ENCODE measurements around the gene GTSE1.

GTSE1 gene

DNA sequence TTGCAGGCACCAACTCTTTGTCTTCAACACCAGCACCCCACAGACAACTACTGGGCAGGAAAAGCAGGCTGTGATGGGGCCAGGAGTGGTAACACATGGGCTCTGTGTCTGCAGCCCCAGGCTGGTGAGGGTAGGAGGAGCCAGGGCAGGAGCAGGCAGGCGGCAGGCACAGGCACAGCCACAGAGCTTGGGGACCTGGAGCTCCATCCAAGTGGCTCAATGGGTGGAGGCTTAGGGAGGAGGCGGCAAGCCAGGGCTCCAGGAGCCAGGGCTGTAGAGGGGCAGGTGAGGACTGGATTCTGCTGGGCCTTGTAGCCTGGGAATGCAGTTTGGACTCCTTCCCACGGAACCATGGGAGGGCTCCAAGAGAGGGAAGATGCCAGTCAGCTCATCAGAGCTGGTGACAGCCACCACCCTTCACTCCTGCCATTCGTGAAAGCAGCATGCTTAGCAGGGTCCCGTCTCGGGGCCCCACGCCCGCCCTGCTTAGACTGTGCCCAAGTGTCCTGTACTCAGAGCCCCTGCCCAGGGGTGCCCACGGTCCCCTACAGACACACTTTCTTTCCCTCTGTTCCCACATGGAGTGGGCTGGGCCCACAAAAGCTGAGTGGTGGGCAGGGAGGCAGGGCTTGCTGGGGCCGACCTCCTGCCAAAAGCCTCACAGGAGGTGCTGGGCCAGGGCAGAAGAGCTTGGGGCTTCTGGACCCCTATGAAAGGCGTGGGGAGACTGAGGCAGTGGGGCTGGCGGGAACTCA, 16.4 kb upstream of the GTSE1 start:
- Mint-ChIP-seq H3K27ac (peak overlapping the region; percentile 94 to 96), H3K27me3 (no peaks in the 10 kb centered on the region), H3K4me1 (ENCODE audit: low read depth in 2 of 2) (peaks cover 49 to 68% of the 10 kb centered on the region in 2 donors), H3K36me3 (ENCODE audit: insufficient read depth) (peaks cover 36% of the 10 kb centered on the region), H3K4me3 (peak overlapping the region; percentile 79 to 82), H3K9me3 (no peaks in the 10 kb centered on the region)
- no peak for ATAC-seq (replicated peaks)
- no peak for DNase-seq

DNA sequence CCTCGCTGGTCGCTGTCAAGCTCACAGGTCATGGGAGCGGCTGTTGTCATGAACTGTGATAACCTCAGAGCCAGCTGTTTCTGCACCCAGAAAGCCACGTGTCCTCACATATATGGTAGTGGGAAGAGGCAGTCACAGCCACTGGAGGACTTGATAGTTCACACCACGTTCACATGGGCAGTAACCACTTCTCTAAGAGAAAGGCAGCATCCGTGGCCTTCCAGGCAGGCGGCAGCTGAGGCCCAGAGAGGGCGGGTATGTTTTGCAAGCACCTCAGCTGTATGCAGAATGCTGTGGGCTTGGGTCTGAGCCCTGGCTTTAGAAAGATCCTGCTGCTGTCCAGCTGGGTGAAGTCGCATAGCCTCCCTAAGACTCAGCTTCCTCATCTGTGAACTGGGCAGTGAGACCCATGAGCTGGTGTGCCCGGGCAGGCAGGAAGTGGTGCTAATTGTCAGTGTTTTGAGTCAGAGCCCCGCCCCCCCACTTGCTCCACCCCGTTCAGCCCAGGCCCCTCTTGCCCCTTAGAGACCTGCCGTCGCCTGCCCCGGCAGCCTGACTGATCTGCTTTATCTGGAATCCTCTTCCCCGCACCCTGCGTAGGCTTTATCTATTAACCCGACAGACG, 15.6 kb upstream of the GTSE1 start:
- H3K27ac Mint-ChIP-seq = peak overlapping the region; percentile 94 to 96
- peak; percentile 61 to 65 (median 63) for DNase-seq
- peaks cover 42% of the 10 kb centered on the region for H3K36me3 Mint-ChIP-seq (ENCODE audit: insufficient read depth)
- H3K27me3 Mint-ChIP-seq = no peaks in the 10 kb centered on the region
- peak; percentile 97 for ATAC-seq (replicated peaks)
- H3K4me3 Mint-ChIP-seq = peak overlapping the region; percentile 79 to 82
- peaks cover 43 to 59% of the 10 kb centered on the region in 2 donors for H3K4me1 Mint-ChIP-seq (ENCODE audit: low read depth in 2 of 2)
- no peaks in the 10 kb centered on the region for H3K9me3 Mint-ChIP-seq

DNA sequence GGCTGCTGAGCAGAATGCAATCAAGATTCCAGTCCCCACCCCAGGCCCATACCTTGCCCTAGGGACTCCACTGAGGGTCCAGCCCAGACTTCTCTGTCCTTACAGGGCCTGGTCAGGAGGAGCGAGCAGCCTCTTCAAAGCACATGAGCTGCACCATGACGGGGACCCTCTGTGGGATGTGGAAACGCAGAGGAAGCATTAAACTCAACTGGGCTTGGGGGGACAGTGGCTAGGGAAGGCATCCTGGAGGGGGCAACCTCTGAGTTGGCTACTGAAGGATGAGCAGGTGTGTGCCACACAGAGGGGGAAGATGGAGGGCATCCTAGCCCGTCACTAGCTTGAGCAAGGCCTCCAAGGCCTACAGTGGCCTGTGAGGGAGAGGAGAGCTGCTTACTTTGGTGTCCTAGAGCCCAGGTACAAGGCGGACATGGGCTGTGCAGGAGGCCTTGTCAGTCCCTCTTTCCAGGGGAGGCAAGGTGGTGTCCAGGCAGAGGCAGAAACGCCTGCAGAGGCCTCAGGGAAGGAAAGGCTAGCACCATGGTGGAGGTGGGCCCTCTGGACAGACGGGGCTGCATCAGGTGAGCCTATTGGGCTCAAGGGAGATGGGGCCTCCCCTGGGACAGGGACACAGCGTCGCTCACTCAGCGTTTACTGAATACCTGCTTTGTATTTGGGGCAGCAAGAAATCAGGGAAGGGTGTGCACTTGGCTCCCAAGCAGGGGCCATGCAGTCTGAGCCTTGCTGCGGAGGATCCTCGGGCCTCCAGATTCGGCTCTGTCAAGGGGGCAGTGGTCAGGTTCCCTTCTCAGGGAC, 14.6 kb upstream of the GTSE1 start:
- no peak for DNase-seq
- ATAC-seq (replicated peaks) = no peak
- H3K36me3 Mint-ChIP-seq (ENCODE audit: insufficient read depth) = peaks cover 39% of the 10 kb centered on the region
- H3K27ac Mint-ChIP-seq = peak overlapping the region; percentile 94 to 96
- peak overlapping the region; percentile 79 to 82 for H3K4me3 Mint-ChIP-seq
- no peaks in the 10 kb centered on the region for H3K27me3 Mint-ChIP-seq
- peaks cover 43 to 56% of the 10 kb centered on the region in 2 donors for H3K4me1 Mint-ChIP-seq (ENCODE audit: low read depth in 2 of 2)
- no peaks in the 10 kb centered on the region for H3K9me3 Mint-ChIP-seq

- peak overlapping the region; percentile 97 to 99 for H3K27ac Mint-ChIP-seq
- no peak for DNase-seq
- no peaks in the 10 kb centered on the region for H3K9me3 Mint-ChIP-seq
- ATAC-seq (replicated peaks) = no peak
- no peaks in the 10 kb centered on the region for H3K27me3 Mint-ChIP-seq
- peaks cover 49 to 63% of the 10 kb centered on the region in 2 donors for H3K4me1 Mint-ChIP-seq (ENCODE audit: low read depth in 2 of 2)
- peaks cover 61% of the 10 kb centered on the region for H3K36me3 Mint-ChIP-seq (ENCODE audit: insufficient read depth)
- H3K4me3 Mint-ChIP-seq = peak overlapping the region in 1 of 2 donors; percentile 89
Observed at GRCh38 chr22:46286006-46286405, 10.7 kb upstream of the GTSE1 start.

GRCh38 chr22:46286941-46287872, 9.5 kb upstream of the GTSE1 start:
- Mint-ChIP-seq H3K4me1 (ENCODE audit: low read depth in 2 of 2) (peaks cover 39 to 53% of the 10 kb centered on the region in 2 donors), H3K9me3 (no peaks in the 10 kb centered on the region), H3K27ac (peak overlapping the region; percentile 97 to 99), H3K27me3 (no peaks in the 10 kb centered on the region), H3K36me3 (ENCODE audit: insufficient read depth) (peaks cover 65% of the 10 kb centered on the region), H3K4me3 (peak overlapping the region; percentile 79 to 89)
- no peak for DNase-seq
- no peak for ATAC-seq (replicated peaks)

DNA sequence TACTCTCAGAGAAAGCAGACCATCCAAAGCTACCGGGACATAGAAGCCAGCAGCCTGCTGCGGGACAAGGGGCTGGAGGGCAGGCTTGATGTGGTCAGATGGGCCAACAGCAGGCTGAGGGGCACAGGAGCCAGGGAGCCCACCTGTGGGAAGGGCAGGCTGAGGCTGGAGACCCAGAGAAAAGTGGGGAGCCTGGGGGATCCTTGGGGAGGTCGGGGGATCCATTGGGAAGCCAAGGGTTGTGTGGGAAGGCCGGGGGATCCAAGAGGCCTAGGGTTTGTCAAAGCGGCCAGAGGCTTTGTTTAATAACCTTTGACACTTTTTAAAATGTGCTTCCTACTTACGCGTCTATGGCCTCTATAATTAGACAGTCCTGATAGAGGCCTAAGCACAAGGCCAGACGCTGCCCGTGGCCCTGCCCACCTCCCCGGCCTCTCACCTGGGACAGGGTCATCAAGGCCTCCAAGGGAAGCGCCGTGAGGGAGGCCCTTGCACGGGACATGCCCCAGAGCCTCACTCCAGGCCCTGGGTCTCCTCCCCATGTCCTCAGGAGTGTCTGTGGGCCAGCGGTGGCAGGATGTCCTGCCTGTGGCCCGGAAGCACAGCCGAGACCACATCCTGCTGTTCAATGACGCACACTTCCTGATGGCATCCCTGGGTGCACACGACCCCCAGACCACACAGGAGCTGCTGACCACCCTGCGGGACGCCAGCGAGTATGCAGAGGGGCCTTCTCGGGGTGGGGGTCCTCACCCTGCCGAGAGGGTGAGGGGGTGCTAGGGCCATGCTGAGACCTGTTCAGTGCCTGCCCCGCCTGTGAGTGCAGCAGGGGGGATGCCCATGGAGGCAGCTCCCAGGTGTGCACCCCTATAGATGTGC, 8.6 kb upstream of the GTSE1 start:
- Mint-ChIP-seq H3K36me3 (ENCODE audit: insufficient read depth) (peaks cover 73% of the 10 kb centered on the region), H3K27ac (peak overlapping the region; percentile 97 to 99), H3K4me3 (peak overlapping the region; percentile 79 to 89), H3K4me1 (ENCODE audit: low read depth in 2 of 2) (peaks cover 43 to 57% of the 10 kb centered on the region in 2 donors), H3K27me3 (no peaks in the 10 kb centered on the region), H3K9me3 (no peaks in the 10 kb centered on the region)
- ATAC-seq (replicated peaks) = peak; percentile 67
- DNase-seq = peak; percentile 42 to 50 (median 45)

DNA sequence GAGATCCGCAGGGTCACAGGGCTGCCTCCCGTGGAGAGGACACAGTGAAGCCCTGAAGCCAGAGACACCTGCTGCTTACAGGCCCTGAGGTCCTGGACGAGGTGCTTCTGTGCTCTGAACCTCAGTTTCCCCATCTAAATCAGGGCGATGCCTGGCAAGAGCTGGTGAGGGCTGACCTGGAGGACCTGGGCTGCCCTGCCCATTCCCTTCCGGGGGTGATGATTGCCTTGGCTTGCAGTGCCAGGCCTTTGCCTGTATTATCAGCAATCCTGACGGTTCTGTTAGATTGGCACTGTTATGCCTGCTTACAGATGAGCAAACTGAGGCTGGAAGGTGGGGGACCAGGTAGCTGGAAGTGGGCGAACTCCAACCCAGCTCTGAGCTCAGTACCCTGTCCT, 7.8 kb upstream of the GTSE1 start:
- Mint-ChIP-seq H3K36me3 (ENCODE audit: insufficient read depth) (peaks cover 76% of the 10 kb centered on the region), H3K27me3 (no peaks in the 10 kb centered on the region), H3K27ac (peak overlapping the region; percentile 97 to 99), H3K4me1 (ENCODE audit: low read depth in 2 of 2) (peaks cover 46 to 61% of the 10 kb centered on the region in 2 donors), H3K4me3 (peak overlapping the region; percentile 79 to 89), H3K9me3 (no peaks in the 10 kb centered on the region)
- DNase-seq (no peak), ATAC-seq (replicated peaks) (peak; percentile 4)

DNA sequence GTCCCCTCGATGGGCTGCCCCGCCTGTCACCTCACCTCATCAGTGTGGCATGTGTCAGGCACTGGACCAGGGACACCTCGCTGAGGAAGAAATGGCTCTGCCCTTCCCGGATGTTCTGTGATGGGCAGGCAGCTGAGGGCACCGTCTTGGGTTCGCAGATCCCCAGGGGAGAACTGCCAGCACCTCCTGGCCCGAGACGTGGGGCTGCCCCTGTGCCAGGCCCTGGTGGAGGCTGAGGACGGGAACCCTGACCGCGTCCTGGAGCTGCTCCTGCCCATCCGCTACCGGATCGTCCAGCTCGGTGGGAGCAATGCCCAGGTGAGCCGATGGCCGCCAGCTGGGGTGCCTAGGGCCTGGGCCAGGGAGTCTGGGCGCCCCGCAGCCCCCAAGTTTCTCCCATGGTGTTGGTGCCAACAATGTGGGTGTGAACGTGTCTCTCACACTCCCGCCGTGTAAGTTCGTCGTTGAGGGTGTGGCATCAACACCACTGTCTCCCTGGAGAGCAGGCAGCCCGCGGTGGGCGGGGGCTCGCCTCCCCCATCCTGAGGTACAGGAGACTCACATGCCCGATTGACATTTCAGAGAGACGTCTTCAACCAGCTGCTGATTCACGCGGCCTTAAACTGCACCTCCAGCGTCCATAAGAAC, 7.3 kb upstream of the GTSE1 start:
- ATAC-seq (replicated peaks) (peak; percentile 73), DNase-seq (peak; percentile 62 to 65 (median 64))
- peaks cover 46 to 56% of the 10 kb centered on the region in 2 donors for H3K4me1 Mint-ChIP-seq (ENCODE audit: low read depth in 2 of 2)

DNA sequence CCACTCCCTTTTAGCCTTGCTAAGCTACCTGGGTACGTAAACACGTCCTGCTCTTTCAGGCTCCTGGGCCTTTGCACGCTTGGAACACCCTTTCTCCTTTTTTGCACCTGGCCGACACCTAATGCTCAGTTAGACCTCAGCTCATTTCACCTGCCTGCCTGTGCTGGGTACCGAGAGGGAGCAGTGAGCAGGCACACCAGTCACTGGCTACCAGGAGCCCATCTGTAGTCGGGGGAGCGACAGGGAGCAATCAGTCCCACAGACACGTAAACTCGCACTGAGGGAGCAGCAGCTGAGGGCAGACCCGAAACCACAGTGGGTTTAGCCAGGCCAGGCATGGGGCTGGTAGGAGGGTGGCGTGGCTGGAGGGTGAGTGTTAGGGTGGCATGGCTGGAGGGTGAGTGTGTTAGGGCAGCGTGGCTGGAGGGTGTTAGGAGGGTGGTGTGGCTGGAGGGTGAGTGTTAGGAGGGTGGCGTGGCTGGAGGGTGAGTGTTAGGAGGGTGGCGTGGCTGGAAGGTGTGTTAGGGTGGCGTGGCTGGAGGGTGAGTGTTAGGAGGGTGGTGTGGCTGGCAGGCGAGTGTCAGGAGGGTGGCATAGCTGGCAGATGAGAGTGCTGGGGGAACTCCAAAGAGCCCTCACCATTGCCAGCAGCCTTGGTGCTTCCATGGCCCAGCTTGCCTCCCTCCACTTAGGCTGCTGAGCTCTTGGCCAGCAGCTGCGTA, 6.4 kb upstream of the GTSE1 start:
- Mint-ChIP-seq H3K9me3 (no peaks in the 10 kb centered on the region), H3K4me1 (ENCODE audit: low read depth in 2 of 2) (peaks cover 51 to 61% of the 10 kb centered on the region in 2 donors), H3K27ac (peak overlapping the region; percentile 97 to 99), H3K36me3 (ENCODE audit: insufficient read depth) (peaks cover 63% of the 10 kb centered on the region), H3K4me3 (peak overlapping the region; percentile 79 to 80), H3K27me3 (no peaks in the 10 kb centered on the region)
- peak; percentile 30 for ATAC-seq (replicated peaks)
- DNase-seq = peak in 1 of 3 experiments; percentile 21

More for the DNA sequence above, 7.3 kb upstream of the GTSE1 start:
- peak overlapping the region; percentile 97 to 99 for H3K27ac Mint-ChIP-seq
- H3K36me3 Mint-ChIP-seq (ENCODE audit: insufficient read depth) = peaks cover 72% of the 10 kb centered on the region
- no peaks in the 10 kb centered on the region for H3K27me3 Mint-ChIP-seq
- H3K9me3 Mint-ChIP-seq = no peaks in the 10 kb centered on the region
- peak overlapping the region; percentile 79 to 80 for H3K4me3 Mint-ChIP-seq

DNA sequence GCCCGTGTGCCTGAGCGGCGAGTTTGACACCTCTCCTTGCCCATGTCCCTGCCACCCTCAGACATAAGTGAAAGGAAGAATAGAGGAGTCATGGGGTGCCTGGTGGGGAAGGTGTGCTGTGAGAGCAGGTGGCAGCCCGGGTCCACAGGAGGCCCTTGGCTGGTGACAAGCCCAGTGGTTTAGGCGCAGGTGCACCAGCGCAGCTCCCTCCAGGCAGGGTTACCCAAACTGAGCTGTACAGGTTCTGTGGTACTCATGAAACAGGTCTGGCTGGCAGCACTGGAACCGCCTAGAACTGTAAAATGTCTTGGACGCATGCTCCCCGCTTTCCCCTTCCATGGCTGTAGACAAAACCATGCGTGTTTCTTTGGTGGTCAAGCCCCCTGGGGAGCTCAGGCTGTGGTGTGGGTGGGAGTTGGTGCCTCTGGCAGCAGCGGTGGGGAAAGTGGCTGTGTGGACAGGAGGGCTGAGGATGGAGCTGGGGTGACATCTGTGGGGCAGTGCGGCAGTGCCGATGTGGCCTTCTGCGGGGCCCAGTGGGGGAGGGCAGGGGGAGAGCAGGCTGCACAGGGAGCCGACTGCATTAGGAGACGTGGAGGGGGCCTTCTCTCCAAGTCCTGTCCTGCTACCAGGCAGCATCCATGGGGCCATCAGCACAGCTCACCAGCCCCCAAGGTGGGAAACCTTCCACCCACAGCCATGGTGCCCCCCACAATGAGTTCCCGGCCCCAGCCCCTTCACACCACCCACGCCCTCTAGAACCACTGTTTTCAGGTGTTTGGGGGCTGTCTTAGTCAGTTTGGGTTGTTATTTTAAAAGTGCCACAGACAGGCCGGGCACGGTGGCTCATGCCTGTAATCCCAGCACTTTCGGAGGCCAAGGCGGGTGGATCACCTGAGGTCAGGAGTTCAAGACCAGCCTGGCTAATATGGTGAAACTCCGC, 5.6 kb upstream of the GTSE1 start:
- Mint-ChIP-seq H3K27ac (peak overlapping the region; percentile 97 to 99), H3K4me3 (peak overlapping the region; percentile 79 to 80), H3K36me3 (ENCODE audit: insufficient read depth) (peaks cover 57% of the 10 kb centered on the region), H3K9me3 (no peaks in the 10 kb centered on the region), H3K4me1 (ENCODE audit: low read depth in 2 of 2) (peaks cover 54 to 69% of the 10 kb centered on the region in 2 donors), H3K27me3 (no peaks in the 10 kb centered on the region)
- DNase-seq = no peak
- ATAC-seq (replicated peaks) = no peak

Measured in effector memory CD8-positive, alpha-beta T cell (primary cell).